ENCODE data around the gene UIMC1. TPM values are rescaled to one million over a fixed set of nuclear protein-coding genes. Genes with fewer than 3 reads are reported as not detected.

Gene UIMC1
- total RNA-seq, 1 donor from 2014 or later = 62.6 TPM

DNA sequence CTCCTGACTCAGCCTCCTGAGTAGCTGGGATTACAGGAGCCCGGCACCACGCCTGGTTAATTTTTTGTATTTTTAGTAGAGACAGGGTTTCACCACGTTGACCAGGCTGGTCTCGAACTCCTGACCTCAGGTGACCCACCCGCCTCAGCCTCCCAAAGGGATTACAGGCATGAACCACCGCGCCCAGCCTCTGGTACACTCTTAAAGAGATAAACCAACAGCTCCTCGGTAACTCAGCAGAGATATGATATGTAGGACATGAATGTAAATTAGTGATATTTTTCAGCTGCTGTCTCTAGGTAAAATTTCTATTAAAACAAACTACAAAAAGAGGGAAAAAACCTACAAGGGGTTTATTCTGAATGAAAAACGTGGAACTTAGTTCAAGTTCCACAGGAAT, 64.6 kb downstream of the UIMC1 start:
- Mint-ChIP-seq H3K9me3 (no peaks in the 10 kb centered on the region), H3K4me3 (ENCODE audit: low read depth) (no peak overlapping the region), H3K36me3 (ENCODE audit: low read depth) (peaks cover 69% of the 10 kb centered on the region), H3K27ac (no peak overlapping the region), H3K27me3 (ENCODE audit: low read depth) (no peaks in the 10 kb centered on the region), H3K4me1 (ENCODE audit: low read depth) (peaks cover 3% of the 10 kb centered on the region)
- intact Hi-C loops (cut with micrococcal nuclease) = no loop called here
- no peak for DNase-seq (ENCODE audit: low spot score)

DNA sequence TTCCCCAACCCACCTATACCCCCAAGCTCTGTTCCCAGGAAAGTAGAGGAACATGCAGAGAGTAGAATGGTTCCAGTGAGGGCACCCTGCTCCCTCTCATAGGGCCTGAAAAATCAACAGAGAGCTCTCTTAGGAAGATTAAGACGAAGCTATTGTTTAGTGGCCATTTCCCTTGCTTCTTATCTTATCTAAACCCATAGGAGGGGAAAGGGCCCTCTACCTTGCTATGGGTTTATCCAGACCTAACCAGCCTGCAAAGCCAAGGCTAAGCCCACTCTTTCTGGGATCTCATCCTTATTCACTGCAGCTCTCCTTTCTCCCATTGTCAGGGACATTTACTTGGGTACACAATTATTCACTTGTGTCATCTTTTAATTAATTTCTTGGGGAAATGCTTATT, 68.1 kb downstream of the UIMC1 start:
- intact Hi-C loops (cut with micrococcal nuclease) = no loop called here
- DNase-seq (ENCODE audit: low spot score) = no peak
- Mint-ChIP-seq H3K36me3 (ENCODE audit: low read depth) (peaks cover 56% of the 10 kb centered on the region), H3K4me1 (ENCODE audit: low read depth) (peaks cover 14% of the 10 kb centered on the region), H3K27ac (no peak overlapping the region), H3K4me3 (ENCODE audit: low read depth) (no peak overlapping the region), H3K27me3 (ENCODE audit: low read depth) (no peaks in the 10 kb centered on the region), H3K9me3 (no peaks in the 10 kb centered on the region)

DNA sequence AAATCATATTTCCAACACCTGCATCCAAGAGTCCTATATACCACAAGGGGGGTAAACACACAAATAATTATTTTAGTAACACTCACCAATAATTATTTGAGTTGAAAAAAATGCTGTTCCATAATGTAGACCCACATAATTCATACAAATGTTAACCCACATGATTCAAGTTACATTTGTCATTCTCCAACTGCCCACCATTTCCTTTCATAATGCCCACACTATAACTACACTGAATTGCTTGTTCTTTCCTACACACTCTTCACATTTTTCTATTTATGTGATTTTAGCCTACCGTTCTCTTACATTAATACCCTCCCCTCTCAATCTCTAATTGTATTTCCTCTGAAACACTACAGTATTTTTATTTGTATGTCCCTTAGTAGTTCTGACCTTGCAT, 71.6 kb downstream of the UIMC1 start:
- Mint-ChIP-seq H3K4me3 (ENCODE audit: low read depth) (no peak overlapping the region), H3K4me1 (ENCODE audit: low read depth) (peaks cover 14% of the 10 kb centered on the region), H3K9me3 (no peaks in the 10 kb centered on the region), H3K27ac (peak overlapping the region; percentile 46), H3K36me3 (ENCODE audit: low read depth) (peaks cover 54% of the 10 kb centered on the region), H3K27me3 (ENCODE audit: low read depth) (no peaks in the 10 kb centered on the region)
- intact Hi-C loops (cut with micrococcal nuclease) = loop anchor here (2.0 kb wide), 1 partner anchor 18 kb away; no protein-coding TSS in a partner anchor
- no peak for DNase-seq (ENCODE audit: low spot score)

DNA sequence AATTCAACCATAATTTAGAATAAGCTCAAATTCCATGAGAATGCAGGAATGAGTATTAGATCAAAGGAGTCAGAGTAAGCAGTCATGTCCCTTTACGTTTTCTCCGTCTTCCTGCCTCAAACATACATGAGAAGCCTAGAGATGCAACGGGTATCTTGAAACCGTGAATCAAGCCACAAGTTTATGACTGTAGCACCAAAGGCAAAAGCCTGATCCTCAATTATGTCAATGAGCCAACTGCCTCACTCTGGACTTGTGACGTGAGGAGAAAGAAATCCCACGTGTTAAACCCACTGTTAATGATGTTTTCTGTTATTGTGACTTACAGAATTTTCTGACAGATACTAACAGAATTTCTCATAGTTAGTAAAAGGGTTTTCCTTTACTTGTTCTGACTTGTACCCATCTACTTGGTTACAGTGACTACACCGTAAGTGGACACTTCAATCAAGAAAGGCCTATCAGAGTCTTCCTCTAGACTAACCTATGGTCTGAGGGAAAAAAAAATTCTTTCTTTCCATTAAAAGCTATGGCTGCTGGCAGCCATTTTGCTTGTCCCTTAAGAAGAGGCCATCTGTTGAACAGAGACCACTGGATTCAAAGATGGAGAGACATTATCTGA, 72.2 kb downstream of the UIMC1 start:
- Mint-ChIP-seq H3K9me3 (no peaks in the 10 kb centered on the region), H3K36me3 (ENCODE audit: low read depth) (peaks cover 57% of the 10 kb centered on the region), H3K27me3 (ENCODE audit: low read depth) (no peaks in the 10 kb centered on the region), H3K4me3 (ENCODE audit: low read depth) (no peak overlapping the region), H3K27ac (peak overlapping the region; percentile 46), H3K4me1 (ENCODE audit: low read depth) (peaks cover 18% of the 10 kb centered on the region)
- intact Hi-C loops (cut with micrococcal nuclease) = loop anchor here (2.0 kb wide), 1 partner anchor 18 kb away; no protein-coding TSS in a partner anchor
- no peak for DNase-seq (ENCODE audit: low spot score)

GRCh38 chr5:176929654-176930053, 76.9 kb downstream of the UIMC1 start:
- intact Hi-C loops (cut with micrococcal nuclease) = no loop called here
- Mint-ChIP-seq H3K27me3 (ENCODE audit: low read depth) (no peaks in the 10 kb centered on the region), H3K4me1 (ENCODE audit: low read depth) (peaks cover 6% of the 10 kb centered on the region), H3K36me3 (ENCODE audit: low read depth) (peaks cover 36% of the 10 kb centered on the region), H3K9me3 (no peaks in the 10 kb centered on the region), H3K4me3 (ENCODE audit: low read depth) (no peak overlapping the region), H3K27ac (no peak overlapping the region)
- DNase-seq (ENCODE audit: low spot score) = no peak

DNA sequence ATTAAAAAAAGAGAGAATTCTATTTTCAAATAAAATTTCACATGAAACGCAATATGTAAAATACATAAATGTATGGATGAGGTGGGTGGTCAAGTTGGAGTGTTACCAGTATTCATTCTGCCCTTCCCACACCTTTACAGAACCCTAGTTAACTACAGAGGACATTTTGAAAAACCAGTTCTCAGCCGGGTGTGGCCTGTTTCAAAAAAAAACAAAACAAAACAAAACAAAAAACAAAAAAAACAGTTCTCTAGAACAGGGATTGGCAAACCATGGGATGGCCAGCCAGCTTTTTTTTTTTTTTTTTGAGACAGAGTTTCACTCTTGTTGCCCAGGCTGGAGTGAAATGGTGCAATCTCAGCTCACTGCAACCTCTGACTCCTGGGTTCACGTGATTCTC, 79.0 kb downstream of the UIMC1 start:
- Mint-ChIP-seq H3K36me3 (ENCODE audit: low read depth) (peaks cover 38% of the 10 kb centered on the region), H3K9me3 (no peaks in the 10 kb centered on the region), H3K4me3 (ENCODE audit: low read depth) (no peak overlapping the region), H3K4me1 (ENCODE audit: low read depth) (peaks cover 4% of the 10 kb centered on the region), H3K27ac (no peak overlapping the region), H3K27me3 (ENCODE audit: low read depth) (no peaks in the 10 kb centered on the region)
- intact Hi-C loops (cut with micrococcal nuclease) = no loop called here
- DNase-seq (ENCODE audit: low spot score) = no peak

- no peak overlapping the region for H3K27ac Mint-ChIP-seq
- H3K4me1 Mint-ChIP-seq (ENCODE audit: low read depth) = no peaks in the 10 kb centered on the region
- no peak for DNase-seq (ENCODE audit: low spot score)
- no peak overlapping the region for H3K4me3 Mint-ChIP-seq (ENCODE audit: low read depth)
- H3K9me3 Mint-ChIP-seq = no peaks in the 10 kb centered on the region
- intact Hi-C loops (cut with micrococcal nuclease) = no loop called here
- no peaks in the 10 kb centered on the region for H3K27me3 Mint-ChIP-seq (ENCODE audit: low read depth)
- H3K36me3 Mint-ChIP-seq (ENCODE audit: low read depth) = peaks cover 35% of the 10 kb centered on the region
Measured at GRCh38 chr5:176922817-176923216, 83.8 kb downstream of the UIMC1 start.

DNA sequence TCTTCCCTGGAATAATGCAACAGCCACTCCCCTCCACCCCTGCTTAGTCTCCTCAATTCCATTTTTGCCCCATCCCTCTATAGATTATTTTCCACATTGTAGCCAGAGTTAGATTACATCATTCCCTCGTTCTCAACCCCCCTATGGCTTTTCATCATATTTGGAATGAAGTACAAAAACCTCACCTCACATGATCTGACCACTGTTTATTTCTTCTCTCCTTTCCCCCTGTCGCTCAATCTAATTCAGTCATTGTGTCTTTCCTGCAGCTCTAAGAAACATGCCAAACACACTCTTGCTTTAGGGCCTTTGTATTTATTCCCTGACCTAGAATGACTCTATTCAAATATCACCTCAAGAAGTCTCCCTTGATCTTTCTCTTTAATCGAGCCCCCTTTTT, 84.9 kb downstream of the UIMC1 start:
- peaks cover 3% of the 10 kb centered on the region for H3K4me1 Mint-ChIP-seq (ENCODE audit: low read depth)
- H3K4me3 Mint-ChIP-seq (ENCODE audit: low read depth) = no peak overlapping the region
- no peak overlapping the region for H3K27ac Mint-ChIP-seq
- H3K36me3 Mint-ChIP-seq (ENCODE audit: low read depth) = peaks cover 35% of the 10 kb centered on the region
- no peaks in the 10 kb centered on the region for H3K9me3 Mint-ChIP-seq
- DNase-seq (ENCODE audit: low spot score) = no peak
- no peaks in the 10 kb centered on the region for H3K27me3 Mint-ChIP-seq (ENCODE audit: low read depth)
- intact Hi-C loops (cut with micrococcal nuclease) = no loop called here

GRCh38 chr5:176918613-176919012, 88.0 kb downstream of the UIMC1 start:
- Mint-ChIP-seq H3K9me3 (no peaks in the 10 kb centered on the region), H3K36me3 (ENCODE audit: low read depth) (peaks cover 42% of the 10 kb centered on the region)

DNA sequence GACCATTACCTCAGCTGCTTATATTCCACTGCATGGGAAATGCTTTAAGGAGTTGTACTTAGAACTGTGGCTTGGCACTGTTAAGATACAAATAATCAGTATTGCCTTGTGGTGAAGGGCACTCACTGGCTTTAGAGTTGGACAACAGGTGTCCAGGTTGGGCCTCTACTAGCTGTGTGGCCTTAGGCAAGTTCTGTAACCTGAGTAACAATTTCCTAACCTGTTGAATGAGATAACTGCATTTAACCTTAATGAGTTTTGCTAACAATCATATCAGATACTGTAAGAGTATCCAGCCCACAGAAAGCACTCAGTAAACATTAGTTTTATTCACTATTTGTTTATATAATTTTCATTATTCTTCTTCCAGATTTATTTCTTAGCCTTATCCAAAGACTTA, 90.2 kb downstream of the UIMC1 start:
- Mint-ChIP-seq H3K36me3 (ENCODE audit: low read depth) (peaks cover 43% of the 10 kb centered on the region), H3K27me3 (ENCODE audit: low read depth) (no peaks in the 10 kb centered on the region), H3K4me3 (ENCODE audit: low read depth) (no peak overlapping the region), H3K4me1 (ENCODE audit: low read depth) (peaks cover 29% of the 10 kb centered on the region), H3K27ac (no peak overlapping the region), H3K9me3 (no peaks in the 10 kb centered on the region)
- intact Hi-C loops (cut with micrococcal nuclease) = loop anchor here (2.0 kb wide), 1 partner anchor 18 kb away; no protein-coding TSS in a partner anchor
- no peak for DNase-seq (ENCODE audit: low spot score)

More at GRCh38 chr5:176918613-176919012, 88.0 kb downstream of the UIMC1 start:
- intact Hi-C loops (cut with micrococcal nuclease) = no loop called here
- Mint-ChIP-seq H3K27me3 (ENCODE audit: low read depth) (no peaks in the 10 kb centered on the region), H3K4me3 (ENCODE audit: low read depth) (no peak overlapping the region), H3K4me1 (ENCODE audit: low read depth) (peaks cover 22% of the 10 kb centered on the region), H3K27ac (no peak overlapping the region)
- no peak for DNase-seq (ENCODE audit: low spot score)

DNA sequence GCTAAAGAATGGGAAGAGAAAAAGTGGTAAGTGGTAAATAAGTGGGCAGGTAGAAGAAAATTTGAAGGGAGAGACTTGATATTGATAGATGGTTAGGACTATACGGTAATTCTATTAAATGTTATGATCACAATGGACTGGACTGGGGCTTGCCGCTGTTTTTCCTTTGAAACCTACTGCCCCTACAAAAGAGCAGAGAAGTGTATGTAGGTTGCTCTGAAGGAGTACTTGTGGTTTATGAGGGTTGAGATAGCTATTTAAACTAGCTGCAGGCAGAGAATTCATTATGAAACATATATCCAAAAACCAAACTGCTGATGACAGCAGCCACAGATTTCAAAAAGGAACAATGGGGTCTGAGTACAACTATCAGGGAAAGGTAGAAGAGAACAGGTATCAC, 90.7 kb downstream of the UIMC1 start:
- no peaks in the 10 kb centered on the region for H3K9me3 Mint-ChIP-seq
- intact Hi-C loops (cut with micrococcal nuclease) = loop anchor here (2.0 kb wide), 1 partner anchor 19 kb away; no protein-coding TSS in a partner anchor
- H3K27ac Mint-ChIP-seq = peak overlapping the region; percentile 5
- peaks cover 29% of the 10 kb centered on the region for H3K4me1 Mint-ChIP-seq (ENCODE audit: low read depth)
- peaks cover 42% of the 10 kb centered on the region for H3K36me3 Mint-ChIP-seq (ENCODE audit: low read depth)
- no peaks in the 10 kb centered on the region for H3K27me3 Mint-ChIP-seq (ENCODE audit: low read depth)
- H3K4me3 Mint-ChIP-seq (ENCODE audit: low read depth) = no peak overlapping the region
- no peak for DNase-seq (ENCODE audit: low spot score)

- no peak overlapping the region for H3K4me3 Mint-ChIP-seq (ENCODE audit: low read depth)
- intact Hi-C loops (cut with micrococcal nuclease) = no loop called here
Measured at GRCh38 chr5:176912115-176912514, 94.5 kb downstream of the UIMC1 start.

DNA sequence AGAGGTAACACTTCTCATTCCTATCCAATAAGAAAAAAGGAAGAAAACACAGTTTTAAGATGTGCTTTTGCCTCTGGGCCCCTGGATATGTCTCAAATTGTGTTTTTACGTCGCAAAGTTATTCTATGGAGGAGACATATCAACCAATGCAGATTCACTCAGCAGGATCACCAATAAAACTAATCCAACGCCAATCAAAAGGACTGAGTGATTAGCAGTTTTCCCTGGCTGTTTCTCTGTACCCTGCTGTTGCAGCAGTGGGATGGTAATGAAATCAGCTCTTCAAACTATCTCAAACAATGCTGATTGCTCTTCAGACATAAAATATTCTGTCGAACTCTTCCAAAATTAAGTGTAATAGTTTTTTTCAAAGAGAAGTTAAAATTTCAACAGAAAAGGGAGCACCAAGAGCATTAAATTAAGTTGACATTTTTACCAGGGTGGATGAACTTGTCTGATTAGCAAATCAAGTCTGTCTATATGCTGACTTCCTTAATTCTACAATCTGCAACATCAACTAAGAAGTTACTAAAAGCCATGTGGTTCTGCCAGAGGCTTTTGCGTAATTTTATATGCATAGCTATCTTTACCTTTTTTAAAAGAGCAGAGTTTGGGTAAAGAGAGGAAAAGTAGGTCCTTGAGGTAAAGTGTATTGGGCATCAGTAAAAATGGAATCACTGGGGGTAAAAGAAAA, 97.8 kb downstream of the UIMC1 start:
- peaks cover 70% of the 10 kb centered on the region for H3K36me3 Mint-ChIP-seq (ENCODE audit: low read depth)
- peaks cover 18% of the 10 kb centered on the region for H3K4me1 Mint-ChIP-seq (ENCODE audit: low read depth)
- H3K4me3 Mint-ChIP-seq (ENCODE audit: low read depth) = no peak overlapping the region
- H3K27me3 Mint-ChIP-seq (ENCODE audit: low read depth) = no peaks in the 10 kb centered on the region
- H3K27ac Mint-ChIP-seq = no peak overlapping the region
- no peak for DNase-seq (ENCODE audit: low spot score)
- intact Hi-C loops (cut with micrococcal nuclease) = no loop called here
- no peaks in the 10 kb centered on the region for H3K9me3 Mint-ChIP-seq

More at GRCh38 chr5:176912115-176912514, 94.5 kb downstream of the UIMC1 start:
- no peak overlapping the region for H3K27ac Mint-ChIP-seq
- no peak for DNase-seq (ENCODE audit: low spot score)
- no peaks in the 10 kb centered on the region for H3K27me3 Mint-ChIP-seq (ENCODE audit: low read depth)
- peaks cover 40% of the 10 kb centered on the region for H3K4me1 Mint-ChIP-seq (ENCODE audit: low read depth)
- peaks cover 55% of the 10 kb centered on the region for H3K36me3 Mint-ChIP-seq (ENCODE audit: low read depth)
- no peaks in the 10 kb centered on the region for H3K9me3 Mint-ChIP-seq
